ENCODE results near the gene PGM2L1. TPM values are rescaled to one million over a fixed set of nuclear protein-coding genes. Genes with fewer than 3 reads are reported as not detected.
"Not testable (repeated sequence)": the region's sequence is repeated elsewhere in the genome, so short reads cannot be mapped to it uniquely, and the experiment has no call there.

The PGM2L1 gene
- total and polyA plus RNA-seq, 7 experiments from 2014 or later = 4.2 to 17.7 (median 9.1) TPM

- CTCF ChIA-PET = no interaction called here
- no peaks in the 10 kb centered on the region for H3K27me3 ChIP-seq (ENCODE audit: control insufficient read depth in 2 of 2, insufficient read depth in 2 of 2, low read length in 2 of 2)
- H3K27ac ChIP-seq (ENCODE audit: low read depth, low read length) = no peak overlapping the region
- no peaks in the 10 kb centered on the region for H3K4me1 ChIP-seq (ENCODE audit: control insufficient read depth in 2 of 2, insufficient read depth in 2 of 2, low read length in 2 of 2)
- DNase-seq (no peak), ATAC-seq (no peak)
- H3K9me3 ChIP-seq (ENCODE audit: control insufficient read depth in 2 of 3, low read length in 3 of 3) = no peaks in the 10 kb centered on the region
- no peak overlapping the region for H3K4me3 Mint-ChIP-seq
- no peaks in the 10 kb centered on the region for H3K4me1 Mint-ChIP-seq
- peaks cover 0 to 15% (median 0%) of the 10 kb centered on the region in 3 experiments for H3K36me3 ChIP-seq (ENCODE audit: control insufficient read depth in 2 of 3, insufficient read depth in 3 of 3, low read length in 3 of 3)
- H3K4me3 ChIP-seq (ENCODE audit: low read length) = no peak overlapping the region
- no peaks in the 10 kb centered on the region for H3K27me3 Mint-ChIP-seq
- H3K36me3 Mint-ChIP-seq = peaks cover 0 to 26% (median 10%) of the 10 kb centered on the region in 5 donors
- H3K9me3 Mint-ChIP-seq = no peaks in the 10 kb centered on the region
- no peak overlapping the region for H3K27ac Mint-ChIP-seq
- intact Hi-C loops (cut with micrococcal nuclease) = no loop called here
- POLR2A ChIA-PET = no interaction called here
These were observed 24.9 kb downstream of the PGM2L1 start for GRCh38 chr11:74373382-74373781.

DNA sequence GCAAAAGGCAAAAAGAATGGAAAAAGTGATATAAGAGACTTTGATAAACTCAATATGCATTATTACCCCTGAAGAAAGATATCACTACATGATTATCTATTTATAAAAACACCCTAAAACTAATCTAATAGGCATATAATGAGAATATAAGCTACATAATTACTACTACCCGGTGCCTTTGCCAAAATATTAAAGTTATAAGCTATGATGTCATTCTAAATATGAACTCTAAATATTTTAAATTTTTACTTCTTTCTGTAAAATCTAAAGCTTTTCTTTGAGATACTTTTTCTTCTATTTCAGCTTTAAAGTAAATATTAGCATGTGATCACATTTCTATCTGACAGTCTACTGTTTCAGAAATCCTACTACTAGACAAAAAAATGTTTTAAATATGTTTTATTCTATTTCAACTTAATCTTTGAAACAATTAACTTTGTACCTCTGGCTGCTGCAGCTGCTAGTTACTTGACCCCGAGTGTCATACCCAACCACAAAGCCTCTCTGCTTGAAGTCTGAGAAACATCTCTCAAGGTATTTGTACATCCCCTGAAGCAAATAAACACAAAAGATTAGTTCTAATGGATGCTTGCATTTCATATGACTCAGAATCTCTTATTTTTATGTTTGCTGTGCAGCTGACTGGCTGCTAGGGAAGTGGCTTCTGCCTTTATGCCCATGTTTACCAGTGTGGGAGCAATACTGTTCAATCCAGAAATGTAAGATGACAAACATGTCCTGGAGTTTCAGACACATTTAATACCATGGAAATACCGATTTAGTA, 26.8 kb downstream of the PGM2L1 start:
- peaks cover 0 to 26% (median 10%) of the 10 kb centered on the region in 5 donors for H3K36me3 Mint-ChIP-seq
- Histone ChIP-seq H3K27me3 (ENCODE audit: control insufficient read depth in 2 of 2, insufficient read depth in 2 of 2, low read length in 2 of 2) (no peaks in the 10 kb centered on the region), H3K27ac (ENCODE audit: low read depth, low read length) (no peak overlapping the region), H3K4me1 (ENCODE audit: control insufficient read depth in 2 of 2, insufficient read depth in 2 of 2, low read length in 2 of 2) (no peaks in the 10 kb centered on the region), H3K9me3 (ENCODE audit: control insufficient read depth in 2 of 3, low read length in 3 of 3) (no peaks in the 10 kb centered on the region), H3K4me3 (ENCODE audit: low read length) (no peak overlapping the region), H3K36me3 (ENCODE audit: control insufficient read depth in 2 of 3, insufficient read depth in 3 of 3, low read length in 3 of 3) (peaks cover 0 to 33% (median 4%) of the 10 kb centered on the region in 3 experiments)
- no peak overlapping the region for H3K27ac Mint-ChIP-seq
- intact Hi-C loops (cut with micrococcal nuclease) = no loop called here
- ATAC-seq = no peak
- H3K27me3 Mint-ChIP-seq = no peaks in the 10 kb centered on the region
- DNase-seq = no peak
- H3K9me3 Mint-ChIP-seq = no peaks in the 10 kb centered on the region
- H3K4me3 Mint-ChIP-seq = no peak overlapping the region
- H3K4me1 Mint-ChIP-seq = no peaks in the 10 kb centered on the region
- ChIA-PET CTCF (interaction anchor here (0.6 kb wide), 1 partner anchor 53 kb away, joined by 3 read pairs; no protein-coding TSS in a partner anchor), POLR2A (no interaction called here)

GRCh38 chr11:74370123-74370522, 28.1 kb downstream of the PGM2L1 start:
- peaks cover 0 to 35% (median 4%) of the 10 kb centered on the region in 3 experiments for H3K36me3 ChIP-seq (ENCODE audit: control insufficient read depth in 2 of 3, insufficient read depth in 3 of 3, low read length in 3 of 3)

DNA sequence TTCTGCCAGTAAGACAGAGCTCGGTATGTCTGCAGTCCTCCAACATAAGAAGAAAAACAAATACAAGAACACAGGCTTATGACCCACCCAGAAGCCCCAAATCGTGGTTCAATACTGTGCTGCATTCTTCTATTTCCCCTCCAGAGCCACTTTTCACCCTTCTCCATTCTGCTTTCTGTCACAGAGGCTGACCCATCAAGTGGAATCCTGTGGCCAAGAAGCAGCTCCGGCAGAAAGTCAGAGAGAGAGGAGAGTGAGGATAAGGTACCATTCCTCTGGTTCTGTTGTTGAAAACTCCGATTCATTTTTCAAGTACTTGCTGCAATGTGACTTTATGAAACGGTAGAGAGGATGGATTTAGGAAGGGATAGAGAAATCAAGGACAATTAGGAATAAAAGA, 30.4 kb downstream of the PGM2L1 start:
- Histone ChIP-seq H3K4me1 (ENCODE audit: control insufficient read depth in 2 of 2, insufficient read depth in 2 of 2, low read length in 2 of 2) (no peaks in the 10 kb centered on the region), H3K27me3 (ENCODE audit: control insufficient read depth in 2 of 2, insufficient read depth in 2 of 2, low read length in 2 of 2) (no peaks in the 10 kb centered on the region), H3K4me3 (ENCODE audit: low read length) (no peak overlapping the region), H3K36me3 (ENCODE audit: control insufficient read depth in 2 of 3, insufficient read depth in 3 of 3, low read length in 3 of 3) (peaks cover 0 to 28% (median 4%) of the 10 kb centered on the region in 3 experiments), H3K27ac (ENCODE audit: low read depth, low read length) (no peak overlapping the region), H3K9me3 (ENCODE audit: control insufficient read depth in 2 of 3, low read length in 3 of 3) (no peaks in the 10 kb centered on the region)
- peaks cover 9 to 24% (median 14%) of the 10 kb centered on the region in 5 donors for H3K36me3 Mint-ChIP-seq
- intact Hi-C loops (cut with micrococcal nuclease) = no loop called here
- no peak for ATAC-seq
- H3K4me3 Mint-ChIP-seq = no peak overlapping the region
- H3K27me3 Mint-ChIP-seq = no peaks in the 10 kb centered on the region
- H3K9me3 Mint-ChIP-seq = no peaks in the 10 kb centered on the region
- DNase-seq = no peak
- ChIA-PET CTCF (interaction anchor here (0.9 kb wide), 1 partner anchor 80 kb away, joined by 3 read pairs; no protein-coding TSS in a partner anchor), POLR2A (no interaction called here)
- no peaks in the 10 kb centered on the region for H3K4me1 Mint-ChIP-seq
- H3K27ac Mint-ChIP-seq = no peak overlapping the region

More at GRCh38 chr11:74370123-74370522, 28.1 kb downstream of the PGM2L1 start:
- Mint-ChIP-seq H3K9me3 (no peaks in the 10 kb centered on the region), H3K27ac (no peak overlapping the region), H3K4me1 (no peaks in the 10 kb centered on the region), H3K4me3 (no peak overlapping the region), H3K36me3 (peaks cover 4 to 29% (median 10%) of the 10 kb centered on the region in 5 donors), H3K27me3 (no peaks in the 10 kb centered on the region)
- CTCF ChIA-PET = interaction anchor here (0.6 kb wide), 1 partner anchor 333 kb away, joined by 3 read pairs; no protein-coding TSS in a partner anchor
- Histone ChIP-seq H3K4me1 (ENCODE audit: control insufficient read depth in 2 of 2, insufficient read depth in 2 of 2, low read length in 2 of 2) (no peaks in the 10 kb centered on the region), H3K9me3 (ENCODE audit: control insufficient read depth in 2 of 3, low read length in 3 of 3) (no peaks in the 10 kb centered on the region), H3K27ac (ENCODE audit: low read depth, low read length) (no peak overlapping the region), H3K4me3 (ENCODE audit: low read length) (no peak overlapping the region), H3K27me3 (ENCODE audit: control insufficient read depth in 2 of 2, insufficient read depth in 2 of 2, low read length in 2 of 2) (no peaks in the 10 kb centered on the region)
- DNase-seq (no peak), ATAC-seq (no peak)
- intact Hi-C loops (cut with micrococcal nuclease) = no loop called here
- POLR2A ChIA-PET = no interaction called here

GRCh38 chr11:74366576-74366975, 31.7 kb downstream of the PGM2L1 start:
- H3K27me3 ChIP-seq (ENCODE audit: control insufficient read depth in 2 of 2, insufficient read depth in 2 of 2, low read length in 2 of 2) = no peaks in the 10 kb centered on the region
- DNase-seq (no peak), ATAC-seq (no peak)
- Mint-ChIP-seq H3K36me3 (peaks cover 15 to 33% (median 22%) of the 10 kb centered on the region in 5 donors), H3K4me3 (no peak overlapping the region), H3K27me3 (no peaks in the 10 kb centered on the region), H3K27ac (no peak overlapping the region), H3K4me1 (peaks cover 0 to 4% (median 0%) of the 10 kb centered on the region in 7 donors), H3K9me3 (peaks cover 0 to 4% (median 0%) of the 10 kb centered on the region in 11 donors)
- CTCF ChIA-PET = no interaction called here
- no peaks in the 10 kb centered on the region for H3K9me3 ChIP-seq (ENCODE audit: control insufficient read depth in 2 of 3, low read length in 3 of 3)
- no peaks in the 10 kb centered on the region for H3K4me1 ChIP-seq (ENCODE audit: control insufficient read depth in 2 of 2, insufficient read depth in 2 of 2, low read length in 2 of 2)
- H3K27ac ChIP-seq (ENCODE audit: low read depth, low read length) = no peak overlapping the region
- no peak overlapping the region for H3K4me3 ChIP-seq (ENCODE audit: low read length)
- H3K36me3 ChIP-seq (ENCODE audit: control insufficient read depth in 2 of 3, insufficient read depth in 3 of 3, low read length in 3 of 3) = peaks cover 0 to 26% (median 4%) of the 10 kb centered on the region in 3 experiments
- POLR2A ChIA-PET = no interaction called here
- intact Hi-C loops (cut with micrococcal nuclease) = no loop called here

- H3K4me3 ChIP-seq (ENCODE audit: low read length); CTCF ChIA-PET; H3K27ac ChIP-seq (ENCODE audit: low read depth, low read length); H3K9me3 Mint-ChIP-seq; H3K4me3 Mint-ChIP-seq; H3K27me3 ChIP-seq (ENCODE audit: control insufficient read depth in 2 of 2, insufficient read depth in 2 of 2, low read length in 2 of 2); POLR2A ChIA-PET; H3K4me1 ChIP-seq (ENCODE audit: control insufficient read depth in 2 of 2, insufficient read depth in 2 of 2, low read length in 2 of 2); H3K27me3 Mint-ChIP-seq; DNase-seq; H3K9me3 ChIP-seq (ENCODE audit: control insufficient read depth in 2 of 3, low read length in 3 of 3); intact Hi-C loops (cut with micrococcal nuclease); H3K4me1 Mint-ChIP-seq; H3K27ac Mint-ChIP-seq; ATAC-seq: not testable (repeated sequence)
- peaks cover 18 to 39% (median 24%) of the 10 kb centered on the region in 5 donors for H3K36me3 Mint-ChIP-seq
- peaks cover 0 to 26% (median 4%) of the 10 kb centered on the region in 3 experiments for H3K36me3 ChIP-seq (ENCODE audit: control insufficient read depth in 2 of 3, insufficient read depth in 3 of 3, low read length in 3 of 3)
These were observed 32.4 kb downstream of the PGM2L1 start for GRCh38 chr11:74365805-74366204.

DNA sequence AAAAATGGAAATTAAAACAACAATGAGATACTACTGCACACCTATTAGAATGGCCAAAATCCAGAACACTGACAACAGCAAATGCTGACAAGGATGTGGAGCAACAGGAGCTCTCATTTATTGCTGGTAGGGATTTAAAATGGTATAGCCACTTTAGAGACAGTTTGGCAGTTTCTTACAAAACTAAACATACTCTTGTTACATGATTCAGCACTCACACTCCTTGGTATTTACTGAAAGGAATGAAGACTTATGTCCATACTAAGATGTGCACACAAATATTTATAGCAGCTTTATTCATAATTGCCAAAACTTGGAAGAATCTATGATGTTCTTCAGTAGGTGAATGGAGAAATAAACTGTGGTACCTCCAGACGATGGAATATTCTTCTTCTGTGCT, 40.8 kb downstream of the PGM2L1 start:
- POLR2A ChIA-PET = no interaction called here
- intact Hi-C loops (cut with micrococcal nuclease) = no loop called here
- H3K27ac ChIP-seq (ENCODE audit: low read depth, low read length) = no peak overlapping the region
- H3K36me3 Mint-ChIP-seq = peaks cover 21 to 61% (median 45%) of the 10 kb centered on the region in 5 donors
- no peak overlapping the region for H3K4me3 Mint-ChIP-seq
- peaks cover 0 to under 1% (median 0%) of the 10 kb centered on the region in 11 donors for H3K9me3 Mint-ChIP-seq
- no peak for DNase-seq
- no peak for ATAC-seq
- peaks cover 0 to 4% (median 0%) of the 10 kb centered on the region in 7 donors for H3K4me1 Mint-ChIP-seq
- H3K36me3 ChIP-seq (ENCODE audit: control insufficient read depth in 2 of 3, insufficient read depth in 3 of 3, low read length in 3 of 3) = peaks cover 0 to 20% (median 0%) of the 10 kb centered on the region in 3 experiments
- no peak overlapping the region for H3K27ac Mint-ChIP-seq
- no peaks in the 10 kb centered on the region for H3K4me1 ChIP-seq (ENCODE audit: control insufficient read depth in 2 of 2, insufficient read depth in 2 of 2, low read length in 2 of 2)
- CTCF ChIA-PET = no interaction called here
- H3K9me3 ChIP-seq (ENCODE audit: control insufficient read depth in 2 of 3, low read length in 3 of 3) = no peaks in the 10 kb centered on the region
- no peaks in the 10 kb centered on the region for H3K27me3 ChIP-seq (ENCODE audit: control insufficient read depth in 2 of 2, insufficient read depth in 2 of 2, low read length in 2 of 2)
- no peaks in the 10 kb centered on the region for H3K27me3 Mint-ChIP-seq
- H3K4me3 ChIP-seq (ENCODE audit: low read length) = no peak overlapping the region
